GM12891 (cell line): ENCODE data around the gene ARHGEF18.

Experiments
- DNase-seq: peaks from one replicate; pipeline ENCODE4 v3.0.0; 2011; ENCODE audit warnings: low spot score; ENCODE audit not compliant: insufficient read length
- FAIRE-seq: peaks from 2 replicates; lab custom pipeline; 2011; peaks lifted over from hg19 to GRCh38; lab: Jason Lieb, UNC
- PAX5 ChIP-seq: IDR thresholded peaks from 2 replicates; pipeline ENCODE4 v1.6.1; 2011; ENCODE audit warnings: low read length, moderate library complexity, mild to moderate bottlenecking; ENCODE audit not compliant: insufficient read depth, severe bottlenecking
- POLR2A ChIP-seq: IDR thresholded peaks from 2 replicates; pipeline ENCODE4 v1.6.1; 2011; ENCODE audit warnings: low read depth, low read length, control low read depth
- POLR2AphosphoS5 ChIP-seq: IDR thresholded peaks from 2 replicates; pipeline ENCODE4 v1.6.1; 2011; ENCODE audit warnings: low read depth, low read length, control low read depth
- POU2F2 ChIP-seq: IDR thresholded peaks from 2 replicates; pipeline ENCODE4 v1.6.1; 2011; ENCODE audit warnings: low read depth, mild to moderate bottlenecking, control low read depth, low read length, moderate library complexity
- SPI1 ChIP-seq: IDR thresholded peaks from 2 replicates; pipeline ENCODE4 v1.6.1; 2011; ENCODE audit warnings: low read depth, low read length, control low read depth
- TAF1 ChIP-seq: IDR thresholded peaks from 2 replicates; pipeline ENCODE4 v1.6.1; 2011; ENCODE audit warnings: low read depth, low read length, control low read depth

Gene ARHGEF18

GRCh38 chr19:7327802-7328201 is 20.9 kb upstream of the ARHGEF18 start:
- TF ChIP-seq POU2F2 (no peak), POLR2A (no peak), SPI1 (no peak), PAX5 (no peak), POLR2AphosphoS5 (no peak), TAF1 (no peak)
- DNase-seq: no peak
- no peak for FAIRE-seq

- no peak for FAIRE-seq
- DNase-seq: no peak
- TF ChIP-seq POLR2AphosphoS5: no peak
- TF ChIP-seq PAX5: no peak
- TF ChIP-seq TAF1: no peak
- no peak for TF ChIP-seq SPI1
- no peak for TF ChIP-seq POU2F2
- TF ChIP-seq POLR2A: no peak
Measured at GRCh38 chr19:7328647-7329046, 20.1 kb upstream of the ARHGEF18 start.

GRCh38 chr19:7331446-7331845 is 17.3 kb upstream of the ARHGEF18 start:
- no peak for TF ChIP-seq SPI1
- TF ChIP-seq PAX5: no peak
- TF ChIP-seq POLR2A: no peak
- TF ChIP-seq POLR2AphosphoS5: no peak
- TF ChIP-seq TAF1: no peak
- TF ChIP-seq POU2F2: no peak
- DNase-seq: no peak
- FAIRE-seq: no peak

GRCh38 chr19:7333198-7334118 is 15.3 kb upstream of the ARHGEF18 start:
- peak; percentile 70 for FAIRE-seq
- TF ChIP-seq POU2F2 (no peak), POLR2A (no peak), PAX5 (no peak), TAF1 (no peak), POLR2AphosphoS5 (no peak), SPI1 (no peak)
- DNase-seq: no peak

GRCh38 chr19:7336321-7336973 is 12.3 kb upstream of the ARHGEF18 start:
- TF ChIP-seq POLR2A (no peak), POLR2AphosphoS5 (no peak), PAX5 (no peak), POU2F2 (no peak), SPI1 (no peak), TAF1 (no peak)
- DNase-seq (no peak), FAIRE-seq (peak; percentile 80)

GRCh38 chr19:7337380-7338194 is 11.2 kb upstream of the ARHGEF18 start:
- peak; percentile 96 for FAIRE-seq
- DNase-seq: no peak

GRCh38 chr19:7340959-7341837 is 7.5 kb upstream of the ARHGEF18 start:
- peak; percentile 93 for FAIRE-seq
- TF ChIP-seq PAX5 (no peak), TAF1 (no peak), SPI1 (no peak), POLR2A (no peak), POLR2AphosphoS5 (no peak), POU2F2 (no peak)
- no peak for DNase-seq

More at GRCh38 chr19:7337380-7338194, 11.2 kb upstream of the ARHGEF18 start:
- TF ChIP-seq PAX5: no peak
- TF ChIP-seq POLR2A: peak; percentile 62; the same call in 1 of the 2 replicates
- no peak for TF ChIP-seq TAF1
- peak; percentile 24; the same call in 1 of the 2 replicates for TF ChIP-seq POU2F2
- TF ChIP-seq SPI1: peak; percentile 68
- TF ChIP-seq POLR2AphosphoS5: peak; percentile 72
